HCT116 (cell line): ENCODE measurements around the gene PAX8. TPM values are rescaled to one million over a fixed set of nuclear protein-coding genes. Genes with fewer than 3 reads are reported as not detected.

Source experiments
- ATAC-seq: fragments of 200-7000 bp; cut with Tn5 transposase; 2 replicates; pipeline ENCODE4 v1.9.1; 2020; ENCODE audit warnings: mild to moderate bottlenecking, moderate library complexity
- BruUV-seq: library from RNA; stranded (reverse); fragments of 400-500 nt; replicated peaks from 2 replicates; lab custom pipeline; 2021; lab: Mats Ljungman, UMichigan
- CTCF ChIA-PET: fragments of 300-600 bp; sonication (Branson Sonifier 250); formaldehyde crosslinking; loops from one replicate; lab custom pipeline; 2021; ENCODE audit warnings: antibody characterized with exemption; lab: Charles Lee
- POLR2A ChIA-PET: fragments of 300-600, 350-600 bp; sonication (Branson Sonifier 250); formaldehyde crosslinking; loops from one replicate; lab custom pipeline; 2021; ENCODE audit warnings: antibody characterized with exemption; lab: Charles Lee
- RAD21 ChIA-PET, 2 experiments: fragments of 300-600 bp; sonication (Branson Sonifier 250); formaldehyde crosslinking; loops; one replicate each; lab custom pipeline; 2023; ENCODE audit warnings: low total read pairs in 2 of 2; ENCODE audit not compliant: uncharacterized antibody in 2 of 2, unreplicated experiment in 2 of 2, low non-redundant PET in 1 of 2; lab: Charles Lee
- DNase-seq: peaks from one replicate; pipeline ENCODE4 v3.0.0-alpha.2; 2010; ENCODE audit warnings: low read depth, low spot score
- H2AFZ ChIP-seq: fragments of 200-600 bp; shearing (Covaris generic), sonication (generic); 2 replicates; pipeline ENCODE4 v1.6.1; 2017; ENCODE audit warnings: low read depth, mixed run types, mixed read lengths, antibody characterized with exemption, low read length; ENCODE audit not compliant: poor library complexity, severe bottlenecking
- H3K27ac ChIP-seq: 2 replicates; pipeline ENCODE4 v1.5.1; 2012; ENCODE audit warnings: low read depth, low read length
- H3K27me3 ChIP-seq: fragments of 200-600 bp; sonication (generic); 2 replicates; pipeline ENCODE4 v1.6.1; 2016; ENCODE audit warnings: mixed run types, low read length, mixed read lengths; ENCODE audit not compliant: insufficient read depth
- H3K36me3 ChIP-seq, 2 experiments: fragments of 200-500 bp in 1 of 2; fragments of 200-600 bp in 1 of 2; sonication (Bioruptor generic) in 1 of 2; sonication (generic) in 1 of 2; 2 replicates each; pipeline versions ENCODE4 v1.5.1 to v1.6.1; 2014 to 2016; ENCODE audit warnings: low read length in 2 of 2, inconsistent platforms in 1 of 2, mixed read lengths in 1 of 2, mixed run types in 1 of 2; ENCODE audit not compliant: insufficient read depth in 2 of 2, control insufficient read depth in 1 of 2
- H3K4me1 ChIP-seq, 2 experiments: fragments of 200-600 bp in 1 of 2; sonication (generic) in 1 of 2; 2 replicates each; pipeline versions ENCODE4 v1.5.1 to v1.6.1; 2012 to 2017; ENCODE audit warnings: low read length in 2 of 2, inconsistent platforms in 1 of 2, mild to moderate bottlenecking in 1 of 2, mixed read lengths in 1 of 2, mixed run types in 1 of 2, moderate library complexity in 1 of 2; ENCODE audit not compliant: insufficient read depth in 2 of 2, control insufficient read depth in 1 of 2
- H3K4me2 ChIP-seq: fragments of 200-600 bp; sonication (generic); 2 replicates; pipeline ENCODE4 v1.6.1; 2017; ENCODE audit warnings: mixed run types, low read length, mixed read lengths
- H3K4me3 ChIP-seq, 2 experiments: fragments of 200-600 bp in 1 of 2; sonication (generic) in 1 of 2; replicated peaks in 1 of 2; 2 replicates each; pipeline ENCODE4 v1.5.1; 2011 to 2016; ENCODE audit warnings: low read length in 2 of 2, control low read depth in 1 of 2, low read depth in 1 of 2, mild to moderate bottlenecking in 1 of 2, mixed read lengths in 1 of 2, mixed run types in 1 of 2
- H3K79me2 ChIP-seq: fragments of 200-600 bp; sonication (generic); 2 replicates; pipeline ENCODE4 v1.6.1; 2017; ENCODE audit warnings: mild to moderate bottlenecking, mixed run types, low read length, moderate library complexity, mixed read lengths; ENCODE audit not compliant: insufficient read depth
- H3K9ac ChIP-seq: fragments of 200-600 bp; sonication (generic); 2 replicates; pipeline ENCODE4 v1.6.1; 2016; ENCODE audit warnings: low read length, mixed read lengths
- H3K9me2 ChIP-seq: fragments of 200-600 bp; sonication (generic), shearing (Covaris generic); 2 replicates; pipeline ENCODE4 v1.6.1; 2017; ENCODE audit warnings: mixed run types, mild to moderate bottlenecking, moderate library complexity; ENCODE audit not compliant: insufficient read depth
- H3K9me3 ChIP-seq, 2 experiments: fragments of 200-500 bp in 1 of 2; fragments of 200-600 bp in 1 of 2; sonication (Bioruptor generic) in 1 of 2; sonication (generic) in 1 of 2; 2 replicates each; pipeline ENCODE4 v1.6.1; 2014 to 2017; ENCODE audit warnings: low read length in 2 of 2, mixed read lengths in 2 of 2, inconsistent platforms in 1 of 2, low read depth in 1 of 2, mild to moderate bottlenecking in 1 of 2, mixed run types in 1 of 2, moderate library complexity in 1 of 2; ENCODE audit not compliant: control insufficient read depth in 1 of 2, insufficient read depth in 1 of 2
- H4K20me1 ChIP-seq: fragments of 200-600 bp; sonication (generic), shearing (Covaris generic); 2 replicates; pipeline ENCODE4 v1.6.1; 2017; ENCODE audit warnings: mixed run types, mild to moderate bottlenecking, moderate library complexity; ENCODE audit not compliant: insufficient read depth
- CEBPB ChIP-seq: IDR thresholded peaks from 2 replicates; pipeline ENCODE4 v1.6.1; 2012; ENCODE audit warnings: low read depth
- EGR1 ChIP-seq: IDR thresholded peaks from 2 replicates; pipeline ENCODE4 v1.6.1; 2012; ENCODE audit warnings: low read depth
- ELF1 ChIP-seq: IDR thresholded peaks from 2 replicates; pipeline ENCODE4 v1.6.1; 2012; ENCODE audit warnings: low read depth, borderline replicate concordance
- EZH2phosphoT487 ChIP-seq: fragments of 200-600 bp; IDR thresholded peaks from 2 replicates; pipeline ENCODE4 v1.6.1; 2018; ENCODE audit warnings: antibody characterized with exemption, borderline replicate concordance
- FOSL1 ChIP-seq: IDR thresholded peaks from 2 replicates; pipeline ENCODE4 v1.6.1; 2012; ENCODE audit warnings: low read depth
- POLR2A ChIP-seq: IDR thresholded peaks from 2 replicates; pipeline ENCODE4 v1.7.0; 2011; ENCODE audit warnings: borderline replicate concordance; ENCODE audit not compliant: insufficient read depth, insufficient read length; ENCODE audit errors: extremely low read depth
- SIN3A ChIP-seq: IDR thresholded peaks from 2 replicates; pipeline ENCODE4 v1.6.1; 2012; ENCODE audit warnings: low read depth
- SP1 ChIP-seq: IDR thresholded peaks from 2 replicates; pipeline ENCODE4 v1.6.1; 2012; ENCODE audit warnings: low read depth
- TCF7L2 ChIP-seq: IDR thresholded peaks from 2 replicates; pipeline ENCODE4 v1.7.0; 2011; ENCODE audit warnings: borderline replicate concordance, inconsistent platforms; ENCODE audit not compliant: insufficient read depth, insufficient read length; ENCODE audit errors: extremely low read depth
- YY1 ChIP-seq: IDR thresholded peaks from 2 replicates; pipeline ENCODE4 v1.6.1; 2011; ENCODE audit warnings: low read length, low read depth, moderate library complexity, mild to moderate bottlenecking; ENCODE audit not compliant: insufficient replicate concordance; ENCODE audit errors: extremely low read depth
- ZFX ChIP-seq: fragments of 450-650 bp; IDR thresholded peaks from 2 replicates; pipeline ENCODE4 v1.6.1; 2017
- ZNF274 ChIP-seq: fragments of 200-500 bp; sonication (Bioruptor generic); IDR thresholded peaks from 2 replicates; pipeline ENCODE4 v1.6.1; 2014; ENCODE audit warnings: mild to moderate bottlenecking, low read depth, low read length, inconsistent platforms
- intact Hi-C: fragments of 100-400 bp; cut with micrococcal nuclease; formaldehyde crosslinking; loops from 2 replicates; pipeline ENCODE4 v1.10.0; 2022
- total RNA-seq: library from RNA; stranded (reverse); gene quantifications from one replicate; pipeline ENCODE4 v1.2.1, GENCODE V29; 2021; ENCODE audit not compliant: unreplicated experiment
- TF ChIP-seq, protein P1 (sequence below), 3 experiments: fragments of 200-600 bp in 1 of 3; sonication (generic) in 1 of 3; IDR thresholded peaks in 2 of 3; conservative IDR thresholded peaks in 1 of 3; 2 replicates each; pipeline ENCODE4 v1.5.1; 2012 to 2017; ENCODE audit warnings: low read depth in 2 of 3, low read length in 2 of 3, antibody characterized with exemption in 1 of 3, borderline replicate concordance in 1 of 3, control low read depth in 1 of 3, mild to moderate bottlenecking in 1 of 3, mixed read lengths in 1 of 3, mixed run types in 1 of 3, moderate library complexity in 1 of 3; ENCODE audit not compliant: insufficient read depth in 1 of 3
- TF ChIP-seq, protein P2 (sequence below): IDR thresholded peaks from 2 replicates; pipeline ENCODE4 v1.6.1; 2011; ENCODE audit warnings: mild to moderate bottlenecking, low read length, moderate library complexity; ENCODE audit not compliant: insufficient replicate concordance; ENCODE audit errors: extremely low read depth
- TF ChIP-seq, protein P3 (sequence below): IDR thresholded peaks from 2 replicates; pipeline ENCODE4 v1.6.1; 2012; ENCODE audit warnings: low read depth

PAX8 gene
- total RNA-seq, 1 experiment from 2014 or later = 4.4 TPM

DNA sequence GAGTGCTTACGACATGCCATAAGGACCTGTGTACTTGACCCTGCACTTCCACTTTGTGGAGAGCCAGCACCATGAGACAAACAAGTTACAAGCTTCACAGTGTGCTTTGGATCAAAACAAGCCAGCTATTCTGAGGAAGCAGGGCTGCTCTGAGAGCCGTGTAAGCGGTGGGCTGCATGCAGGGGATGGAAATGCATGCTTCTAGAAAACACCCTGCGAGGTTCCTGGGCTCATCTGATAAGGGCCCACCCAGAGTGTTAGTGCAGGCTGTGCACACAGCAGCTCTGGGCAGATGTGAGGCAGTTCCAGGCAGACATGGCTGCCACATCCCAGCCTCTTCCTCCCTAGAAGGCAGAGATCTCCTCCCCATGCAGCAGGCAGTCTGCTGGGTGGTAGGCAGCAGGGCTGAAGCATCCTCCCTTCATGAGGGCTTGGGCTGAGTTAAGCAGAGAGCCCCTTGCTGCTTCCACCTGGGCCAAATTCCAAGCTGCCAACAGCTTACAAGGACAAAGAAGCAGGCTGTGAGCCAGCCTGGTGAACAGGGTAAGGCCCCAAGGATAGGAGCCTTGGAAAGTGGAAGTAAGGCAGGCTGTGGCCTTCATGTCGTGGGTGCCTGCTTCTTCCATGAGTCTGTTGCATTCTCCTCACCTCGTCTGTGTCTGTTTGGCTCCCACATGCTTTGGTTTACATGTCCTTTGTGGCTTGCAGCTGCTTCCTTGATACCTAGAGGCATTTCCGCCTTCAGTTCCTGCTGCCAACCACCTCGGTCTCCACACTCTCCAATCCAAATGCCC, 97.3 kb downstream of the PAX8 start:
- Histone ChIP-seq H2AFZ (no peak overlapping the region), H3K9me2 (no peaks in the 10 kb centered on the region), H4K20me1 (no peaks in the 10 kb centered on the region), H3K4me3 (no peak overlapping the region), H3K27ac (no peak overlapping the region), H3K79me2 (no peaks in the 10 kb centered on the region), H3K4me2 (no peak overlapping the region), H3K4me1 (no peaks in the 10 kb centered on the region; a peak in 1 of 4 replicates), H3K36me3 (no peaks in the 10 kb centered on the region), H3K27me3 (no peaks in the 10 kb centered on the region), H3K9ac (no peak overlapping the region), H3K9me3 (no peaks in the 10 kb centered on the region)
- no peak for DNase-seq
- TF ChIP-seq SP1 (no peak), FOSL1 (no peak), POLR2A (no peak), ELF1 (no peak), SIN3A (no peak), YY1 (no peak), EZH2phosphoT487 (no peak), ZFX (no peak), ZNF274 (no peak), CEBPB (no peak), EGR1 (no peak), TCF7L2 (no peak)
- TF ChIP-seq, protein P1, sequence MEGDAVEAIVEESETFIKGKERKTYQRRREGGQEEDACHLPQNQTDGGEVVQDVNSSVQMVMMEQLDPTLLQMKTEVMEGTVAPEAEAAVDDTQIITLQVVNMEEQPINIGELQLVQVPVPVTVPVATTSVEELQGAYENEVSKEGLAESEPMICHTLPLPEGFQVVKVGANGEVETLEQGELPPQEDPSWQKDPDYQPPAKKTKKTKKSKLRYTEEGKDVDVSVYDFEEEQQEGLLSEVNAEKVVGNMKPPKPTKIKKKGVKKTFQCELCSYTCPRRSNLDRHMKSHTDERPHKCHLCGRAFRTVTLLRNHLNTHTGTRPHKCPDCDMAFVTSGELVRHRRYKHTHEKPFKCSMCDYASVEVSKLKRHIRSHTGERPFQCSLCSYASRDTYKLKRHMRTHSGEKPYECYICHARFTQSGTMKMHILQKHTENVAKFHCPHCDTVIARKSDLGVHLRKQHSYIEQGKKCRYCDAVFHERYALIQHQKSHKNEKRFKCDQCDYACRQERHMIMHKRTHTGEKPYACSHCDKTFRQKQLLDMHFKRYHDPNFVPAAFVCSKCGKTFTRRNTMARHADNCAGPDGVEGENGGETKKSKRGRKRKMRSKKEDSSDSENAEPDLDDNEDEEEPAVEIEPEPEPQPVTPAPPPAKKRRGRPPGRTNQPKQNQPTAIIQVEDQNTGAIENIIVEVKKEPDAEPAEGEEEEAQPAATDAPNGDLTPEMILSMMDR (IDR thresholded peaks at IDR 0.05 in 2 of 3, conservative IDR thresholded peaks at IDR 0.05 in 1 of 3; ENCODE audit: borderline replicate concordance in 1 of 3, insufficient read depth in 1 of 3, low read depth in 2 of 3, low read length in 2 of 3) = no peak
- TF ChIP-seq, protein P2, sequence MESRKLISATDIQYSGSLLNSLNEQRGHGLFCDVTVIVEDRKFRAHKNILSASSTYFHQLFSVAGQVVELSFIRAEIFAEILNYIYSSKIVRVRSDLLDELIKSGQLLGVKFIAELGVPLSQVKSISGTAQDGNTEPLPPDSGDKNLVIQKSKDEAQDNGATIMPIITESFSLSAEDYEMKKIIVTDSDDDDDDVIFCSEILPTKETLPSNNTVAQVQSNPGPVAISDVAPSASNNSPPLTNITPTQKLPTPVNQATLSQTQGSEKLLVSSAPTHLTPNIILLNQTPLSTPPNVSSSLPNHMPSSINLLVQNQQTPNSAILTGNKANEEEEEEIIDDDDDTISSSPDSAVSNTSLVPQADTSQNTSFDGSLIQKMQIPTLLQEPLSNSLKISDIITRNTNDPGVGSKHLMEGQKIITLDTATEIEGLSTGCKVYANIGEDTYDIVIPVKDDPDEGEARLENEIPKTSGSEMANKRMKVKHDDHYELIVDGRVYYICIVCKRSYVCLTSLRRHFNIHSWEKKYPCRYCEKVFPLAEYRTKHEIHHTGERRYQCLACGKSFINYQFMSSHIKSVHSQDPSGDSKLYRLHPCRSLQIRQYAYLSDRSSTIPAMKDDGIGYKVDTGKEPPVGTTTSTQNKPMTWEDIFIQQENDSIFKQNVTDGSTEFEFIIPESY = no peak
- TF ChIP-seq, protein P3, sequence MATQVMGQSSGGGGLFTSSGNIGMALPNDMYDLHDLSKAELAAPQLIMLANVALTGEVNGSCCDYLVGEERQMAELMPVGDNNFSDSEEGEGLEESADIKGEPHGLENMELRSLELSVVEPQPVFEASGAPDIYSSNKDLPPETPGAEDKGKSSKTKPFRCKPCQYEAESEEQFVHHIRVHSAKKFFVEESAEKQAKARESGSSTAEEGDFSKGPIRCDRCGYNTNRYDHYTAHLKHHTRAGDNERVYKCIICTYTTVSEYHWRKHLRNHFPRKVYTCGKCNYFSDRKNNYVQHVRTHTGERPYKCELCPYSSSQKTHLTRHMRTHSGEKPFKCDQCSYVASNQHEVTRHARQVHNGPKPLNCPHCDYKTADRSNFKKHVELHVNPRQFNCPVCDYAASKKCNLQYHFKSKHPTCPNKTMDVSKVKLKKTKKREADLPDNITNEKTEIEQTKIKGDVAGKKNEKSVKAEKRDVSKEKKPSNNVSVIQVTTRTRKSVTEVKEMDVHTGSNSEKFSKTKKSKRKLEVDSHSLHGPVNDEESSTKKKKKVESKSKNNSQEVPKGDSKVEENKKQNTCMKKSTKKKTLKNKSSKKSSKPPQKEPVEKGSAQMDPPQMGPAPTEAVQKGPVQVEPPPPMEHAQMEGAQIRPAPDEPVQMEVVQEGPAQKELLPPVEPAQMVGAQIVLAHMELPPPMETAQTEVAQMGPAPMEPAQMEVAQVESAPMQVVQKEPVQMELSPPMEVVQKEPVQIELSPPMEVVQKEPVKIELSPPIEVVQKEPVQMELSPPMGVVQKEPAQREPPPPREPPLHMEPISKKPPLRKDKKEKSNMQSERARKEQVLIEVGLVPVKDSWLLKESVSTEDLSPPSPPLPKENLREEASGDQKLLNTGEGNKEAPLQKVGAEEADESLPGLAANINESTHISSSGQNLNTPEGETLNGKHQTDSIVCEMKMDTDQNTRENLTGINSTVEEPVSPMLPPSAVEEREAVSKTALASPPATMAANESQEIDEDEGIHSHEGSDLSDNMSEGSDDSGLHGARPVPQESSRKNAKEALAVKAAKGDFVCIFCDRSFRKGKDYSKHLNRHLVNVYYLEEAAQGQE = no peak
- no TSS peak for BruUV-seq
- intact Hi-C loops = no loop called here
- POLR2A ChIA-PET = no interaction called here
- RAD21 ChIA-PET = no interaction called here
- no peak for ATAC-seq
- CTCF ChIA-PET = no interaction called here
